ENCODE measurements around the gene ZNF888. TPM values are rescaled to one million over a fixed set of nuclear protein-coding genes. Genes with fewer than 3 reads are reported as not detected.

Gene ZNF888
- total RNA-seq, 4 donors from 2014 or later, result 3.4 to 12.6 (median 11.8) TPM

DNA sequence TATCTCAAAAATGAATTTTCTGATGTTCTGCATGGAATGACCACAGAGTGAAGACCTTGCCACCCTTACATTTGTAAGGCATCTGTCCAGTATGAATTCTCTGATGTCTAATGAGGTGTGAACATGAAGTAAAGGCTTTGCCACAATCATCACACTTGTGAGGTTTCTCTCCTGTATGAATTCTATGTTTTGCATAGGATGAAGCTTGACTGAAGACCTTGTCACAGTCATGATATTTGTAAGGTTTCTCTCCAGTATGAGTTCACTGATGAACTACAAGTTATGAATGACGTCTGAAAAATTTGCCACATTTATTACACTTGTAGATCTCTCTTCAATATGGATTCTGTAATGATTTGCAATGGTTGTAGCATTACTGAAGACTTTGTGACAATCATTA is 26.2 kb upstream of the ZNF888 start:
- Histone ChIP-seq H3K27me3 (no peaks in the 10 kb centered on the region), H3K4me1 (peaks cover 0 to 3% (median 0%) of the 10 kb centered on the region in 4 donors), H3K27ac (no peak overlapping the region), H3K36me3 (peaks cover 3 to 61% (median 41%) of the 10 kb centered on the region in 4 donors), H3K9me3 (peaks cover 81 to 82% of the 10 kb centered on the region in 2 donors), H3K4me3 (no peak overlapping the region)
- intact Hi-C loops (cut with DNase I; ENCODE audit: low total_unique reads), result no loop called here
- in situ Hi-C loops (cut with MboI; ENCODE audit: low pct_ligation_motif_present in 1 of 4, low pct_unique_long_range_greater_than_20kb in 1 of 4, low sequenced_read_pairs in 3 of 4), result no loop called here
- no peak for DNase-seq
- WGBS, 2 donors (ENCODE audit: low coverage in 1 of 2), result 59 to 80% methylated on average over 1 of the region's 1 CpG
- TF ChIP-seq POLR2A (IDR thresholded peaks at IDR 0.05), result no peak
- no peak for TF ChIP-seq POLR2AphosphoS5 (IDR thresholded peaks at IDR 0.05)
- no peak for TF ChIP-seq EP300 (IDR thresholded peaks at IDR 0.05; ENCODE audit: low read depth)
- TF ChIP-seq, protein P1, sequence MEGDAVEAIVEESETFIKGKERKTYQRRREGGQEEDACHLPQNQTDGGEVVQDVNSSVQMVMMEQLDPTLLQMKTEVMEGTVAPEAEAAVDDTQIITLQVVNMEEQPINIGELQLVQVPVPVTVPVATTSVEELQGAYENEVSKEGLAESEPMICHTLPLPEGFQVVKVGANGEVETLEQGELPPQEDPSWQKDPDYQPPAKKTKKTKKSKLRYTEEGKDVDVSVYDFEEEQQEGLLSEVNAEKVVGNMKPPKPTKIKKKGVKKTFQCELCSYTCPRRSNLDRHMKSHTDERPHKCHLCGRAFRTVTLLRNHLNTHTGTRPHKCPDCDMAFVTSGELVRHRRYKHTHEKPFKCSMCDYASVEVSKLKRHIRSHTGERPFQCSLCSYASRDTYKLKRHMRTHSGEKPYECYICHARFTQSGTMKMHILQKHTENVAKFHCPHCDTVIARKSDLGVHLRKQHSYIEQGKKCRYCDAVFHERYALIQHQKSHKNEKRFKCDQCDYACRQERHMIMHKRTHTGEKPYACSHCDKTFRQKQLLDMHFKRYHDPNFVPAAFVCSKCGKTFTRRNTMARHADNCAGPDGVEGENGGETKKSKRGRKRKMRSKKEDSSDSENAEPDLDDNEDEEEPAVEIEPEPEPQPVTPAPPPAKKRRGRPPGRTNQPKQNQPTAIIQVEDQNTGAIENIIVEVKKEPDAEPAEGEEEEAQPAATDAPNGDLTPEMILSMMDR (IDR thresholded peaks at IDR 0.05), result no peak

DNA sequence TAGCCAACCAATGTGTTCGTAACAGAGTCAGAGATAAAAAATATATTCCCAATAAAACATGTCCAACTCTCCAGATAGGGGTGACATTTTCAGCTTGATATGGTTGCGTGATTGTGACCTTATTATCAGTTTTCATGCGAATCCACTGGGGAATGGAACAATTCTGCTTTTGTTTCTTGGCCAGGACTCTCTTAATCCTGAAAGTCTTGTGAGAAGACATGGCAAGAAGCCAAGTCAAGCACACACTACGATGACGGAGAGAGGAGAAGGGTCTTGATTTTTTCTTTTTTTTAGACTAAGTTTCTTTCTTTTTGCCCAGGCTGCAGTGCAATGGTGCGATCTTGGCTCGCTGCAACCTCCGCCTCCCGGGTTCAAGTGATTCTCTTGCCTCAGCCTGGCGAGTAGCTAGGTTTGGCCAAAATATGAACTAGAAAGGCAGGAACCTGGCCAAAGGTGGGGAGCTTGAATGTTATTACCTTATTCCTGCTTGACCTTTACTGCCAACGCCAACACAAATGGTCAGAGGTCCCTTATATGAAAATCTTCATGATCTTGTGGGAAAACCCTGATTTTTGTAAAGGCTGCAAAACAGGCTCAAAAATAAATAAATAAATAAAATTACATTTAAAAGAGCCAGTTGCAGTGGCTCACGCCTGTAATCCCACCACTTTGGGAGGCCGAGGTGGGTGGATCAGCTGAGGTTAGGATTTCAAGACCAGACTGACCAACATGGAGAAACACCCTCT is 25.0 kb upstream of the ZNF888 start:
- DNase-seq, result no peak
- no peaks in the 10 kb centered on the region for H3K27me3 ChIP-seq
- peaks cover 0 to 7% (median 2%) of the 10 kb centered on the region in 4 donors for H3K4me1 ChIP-seq
- H3K9me3 ChIP-seq, result peaks cover 73 to 75% of the 10 kb centered on the region in 2 donors
- intact Hi-C loops (cut with DNase I; ENCODE audit: low total_unique reads) (no loop called here), in situ Hi-C loops (cut with MboI; ENCODE audit: low pct_ligation_motif_present in 1 of 4, low pct_unique_long_range_greater_than_20kb in 1 of 4, low sequenced_read_pairs in 3 of 4) (no loop called here)
- TF ChIP-seq POLR2A (IDR thresholded peaks at IDR 0.05) (no peak), EP300 (IDR thresholded peaks at IDR 0.05; ENCODE audit: low read depth) (no peak), POLR2AphosphoS5 (IDR thresholded peaks at IDR 0.05) (no peak)
- TF ChIP-seq, protein P1 (IDR thresholded peaks at IDR 0.05), result no peak
- whole genome bisulfite sequencing, 2 donors (ENCODE audit: low coverage in 1 of 2), result 93 to 94% methylated on average over 10 to 13 of the region's 13 CpGs
- no peak overlapping the region for H3K4me3 ChIP-seq
- H3K36me3 ChIP-seq, result peaks cover 3 to 53% (median 37%) of the 10 kb centered on the region in 4 donors
- no peak overlapping the region for H3K27ac ChIP-seq

DNA sequence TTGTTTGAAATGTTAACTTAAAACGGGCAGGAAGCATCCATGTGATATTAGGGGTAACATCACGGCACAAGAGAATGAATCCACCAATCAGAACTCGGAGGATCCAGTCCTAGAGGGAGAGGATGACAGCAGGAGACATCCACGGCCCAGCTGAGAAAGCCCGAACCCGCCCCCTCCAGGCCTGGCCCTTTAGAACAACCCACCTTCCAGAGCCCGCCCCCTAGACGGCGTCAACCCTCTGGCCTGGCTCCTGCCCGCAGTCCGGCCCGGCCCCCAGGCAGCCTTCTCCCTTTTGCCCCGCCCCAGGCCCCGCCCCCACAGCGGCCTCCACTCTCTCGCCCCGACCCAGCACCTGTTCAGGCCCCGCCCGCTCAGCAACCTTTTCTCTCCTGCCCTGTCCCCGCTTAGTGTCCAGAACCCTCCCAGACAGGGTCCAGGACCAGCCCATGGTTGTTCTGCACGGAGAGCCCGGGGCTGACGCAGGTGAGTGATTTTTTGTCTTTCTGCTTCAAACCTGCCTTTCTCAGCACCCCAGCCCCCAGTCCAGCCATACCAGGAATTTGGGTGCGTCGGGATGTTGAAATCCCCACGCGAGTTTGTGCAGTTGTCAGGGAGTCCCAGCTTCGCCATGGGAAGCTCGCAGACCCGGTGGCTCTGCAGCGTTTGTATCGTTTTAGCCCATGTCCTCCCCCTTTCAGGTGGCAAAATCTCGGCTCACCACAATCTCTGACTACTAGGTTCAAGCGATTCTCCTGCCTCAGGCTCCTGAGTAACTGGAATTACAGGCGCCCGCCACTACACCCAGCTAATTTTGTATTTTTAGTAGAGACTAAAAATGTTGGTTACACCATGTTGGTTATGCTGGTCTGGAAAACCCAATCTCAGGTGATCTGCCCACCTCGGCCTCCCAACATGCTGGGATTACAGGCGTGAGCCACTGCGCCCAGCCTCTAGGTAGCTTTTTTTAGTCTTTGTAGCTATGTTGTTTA is 23.4 kb upstream of the ZNF888 start:
- in situ Hi-C loops (cut with MboI; ENCODE audit: low pct_ligation_motif_present in 1 of 4, low pct_unique_long_range_greater_than_20kb in 1 of 4, low sequenced_read_pairs in 3 of 4) (no loop called here), intact Hi-C loops (cut with DNase I; ENCODE audit: low total_unique reads) (no loop called here)
- peaks cover 57 to 59% of the 10 kb centered on the region in 2 donors for H3K9me3 ChIP-seq
- H3K36me3 ChIP-seq, result peaks cover 3 to 37% (median 23%) of the 10 kb centered on the region in 4 donors
- 62 to 81% methylated on average over 5 to 37 of the region's 39 CpGs for WGBS, 2 donors (ENCODE audit: low coverage in 1 of 2)
- TF ChIP-seq POLR2AphosphoS5 (IDR thresholded peaks at IDR 0.05) (no peak), EP300 (IDR thresholded peaks at IDR 0.05; ENCODE audit: low read depth) (no peak), POLR2A (IDR thresholded peaks at IDR 0.05) (no peak)
- TF ChIP-seq, protein P1 (IDR thresholded peaks at IDR 0.05), result no peak
- DNase-seq, result peak; percentile 73
- H3K27me3 ChIP-seq, result no peaks in the 10 kb centered on the region
- peaks cover under 1 to 15% (median 6%) of the 10 kb centered on the region in 4 donors for H3K4me1 ChIP-seq
- peak overlapping the region in 1 of 4 donors; percentile 71 for H3K27ac ChIP-seq
- H3K4me3 ChIP-seq, result no peak overlapping the region

Data from transverse colon (tissue), 4 donors.